Measurements from ENCODE around the gene ST8SIA2.

The ST8SIA2 gene

DNA sequence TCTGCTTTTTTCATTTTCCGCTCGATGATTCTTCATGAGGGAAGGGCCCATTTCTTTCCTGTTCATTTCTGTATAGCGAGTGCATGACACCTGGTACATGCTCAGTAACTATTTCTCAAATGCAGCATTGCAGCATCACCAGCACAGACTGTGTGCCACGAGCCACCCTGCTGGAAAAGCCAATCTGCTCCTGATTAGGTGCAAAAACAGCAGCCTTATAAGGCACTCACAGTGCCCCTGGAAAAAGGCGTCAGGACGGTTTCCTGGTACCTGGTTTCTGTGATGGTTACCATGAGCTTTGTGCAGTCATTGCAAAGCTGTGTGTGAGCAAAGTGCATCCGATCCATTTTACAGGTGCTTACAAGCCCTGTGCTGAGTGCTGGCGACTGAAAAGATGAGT lies 15.8 kb downstream of the ST8SIA2 start:
- Histone ChIP-seq H3K4me1 (peaks cover 35% of the 10 kb centered on the region), H3K27me3 (no peaks in the 10 kb centered on the region), H3K4me3 (ENCODE audit: low read depth, low read length) (peak overlapping the region; percentile 23), H3K36me3 (peaks cover 3% of the 10 kb centered on the region), H3K9me3 (no peaks in the 10 kb centered on the region)
- TF ChIP-seq CTCF (IDR thresholded peaks at IDR 0.05; ENCODE audit: low read depth, low read length) = no peak
- DNase-seq = no peak

DNA sequence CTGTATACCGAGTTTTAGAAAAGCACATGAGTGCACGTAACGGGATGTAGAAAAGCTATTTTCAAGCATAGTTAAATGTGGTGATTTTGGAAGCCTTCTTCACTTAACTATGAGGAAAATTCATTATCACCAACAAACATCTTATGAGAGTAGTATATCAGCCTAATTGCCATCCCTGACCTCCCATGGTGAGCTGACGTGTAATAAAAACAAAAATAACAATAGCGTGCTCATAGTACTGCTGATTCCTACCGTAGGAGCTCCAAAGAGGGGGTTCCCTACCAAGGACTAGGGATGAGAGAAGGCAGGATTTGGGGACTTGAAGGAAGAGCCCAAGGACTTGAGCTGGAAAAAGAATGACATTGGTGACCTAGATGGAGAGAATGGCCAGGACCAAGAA lies 16.9 kb downstream of the ST8SIA2 start:
- peaks cover 6% of the 10 kb centered on the region for H3K36me3 ChIP-seq
- peaks cover 35% of the 10 kb centered on the region for H3K4me1 ChIP-seq
- H3K9me3 ChIP-seq = no peaks in the 10 kb centered on the region
- H3K4me3 ChIP-seq (ENCODE audit: low read depth, low read length) = no peak overlapping the region
- DNase-seq = no peak
- no peak for TF ChIP-seq CTCF (IDR thresholded peaks at IDR 0.05; ENCODE audit: low read depth, low read length)
- H3K27me3 ChIP-seq = no peaks in the 10 kb centered on the region

DNA sequence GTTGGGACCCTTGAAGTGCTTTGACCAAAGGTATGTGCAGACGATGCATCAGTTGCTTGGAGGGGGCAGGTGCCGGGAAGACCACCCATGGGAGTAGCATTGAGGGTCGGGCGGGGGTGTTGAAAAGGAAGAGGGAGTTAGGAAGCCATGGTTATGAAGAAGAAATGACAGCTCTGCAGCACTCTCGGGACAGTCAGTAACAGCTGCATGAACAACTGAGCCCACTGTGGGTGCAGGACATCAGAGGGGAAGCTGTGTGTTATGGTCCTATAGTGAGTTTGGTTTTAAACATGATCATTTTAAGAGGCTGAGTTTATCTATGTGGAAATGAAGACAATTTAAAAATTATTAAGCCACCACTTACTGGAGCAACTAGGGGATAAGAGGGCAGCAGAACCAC lies 17.6 kb downstream of the ST8SIA2 start:
- H3K36me3 ChIP-seq = peaks cover 6% of the 10 kb centered on the region
- H3K27me3 ChIP-seq = no peaks in the 10 kb centered on the region
- no peak for TF ChIP-seq CTCF (IDR thresholded peaks at IDR 0.05; ENCODE audit: low read depth, low read length)
- no peak for DNase-seq
- no peaks in the 10 kb centered on the region for H3K9me3 ChIP-seq
- peaks cover 35% of the 10 kb centered on the region for H3K4me1 ChIP-seq
- H3K4me3 ChIP-seq (ENCODE audit: low read depth, low read length) = no peak overlapping the region

DNA sequence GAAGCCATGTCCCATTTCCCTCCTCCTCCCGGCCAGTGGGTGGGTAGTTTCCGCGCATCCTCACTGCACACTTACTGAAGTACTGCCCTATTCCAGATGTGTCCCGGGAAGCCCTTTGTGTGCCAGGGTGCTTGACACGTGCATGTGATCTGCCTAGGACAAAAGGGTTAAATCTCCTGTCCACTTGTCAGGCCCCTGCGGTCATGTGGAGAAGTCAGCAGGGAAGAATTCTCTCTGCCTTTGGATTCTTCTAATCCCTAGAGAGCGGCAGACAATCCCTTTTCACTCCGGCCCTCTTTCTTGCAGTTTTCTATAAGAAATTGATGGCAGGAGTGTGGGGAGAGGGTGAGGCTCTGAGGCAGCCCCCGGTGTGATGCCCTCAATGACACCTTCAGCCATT lies 19.8 kb downstream of the ST8SIA2 start:
- Histone ChIP-seq H3K4me3 (ENCODE audit: low read depth, low read length) (no peak overlapping the region), H3K9me3 (no peaks in the 10 kb centered on the region), H3K36me3 (peaks cover 6% of the 10 kb centered on the region), H3K4me1 (peaks cover 21% of the 10 kb centered on the region), H3K27me3 (no peaks in the 10 kb centered on the region)
- no peak for DNase-seq
- TF ChIP-seq CTCF (IDR thresholded peaks at IDR 0.05; ENCODE audit: low read depth, low read length) = no peak

DNA sequence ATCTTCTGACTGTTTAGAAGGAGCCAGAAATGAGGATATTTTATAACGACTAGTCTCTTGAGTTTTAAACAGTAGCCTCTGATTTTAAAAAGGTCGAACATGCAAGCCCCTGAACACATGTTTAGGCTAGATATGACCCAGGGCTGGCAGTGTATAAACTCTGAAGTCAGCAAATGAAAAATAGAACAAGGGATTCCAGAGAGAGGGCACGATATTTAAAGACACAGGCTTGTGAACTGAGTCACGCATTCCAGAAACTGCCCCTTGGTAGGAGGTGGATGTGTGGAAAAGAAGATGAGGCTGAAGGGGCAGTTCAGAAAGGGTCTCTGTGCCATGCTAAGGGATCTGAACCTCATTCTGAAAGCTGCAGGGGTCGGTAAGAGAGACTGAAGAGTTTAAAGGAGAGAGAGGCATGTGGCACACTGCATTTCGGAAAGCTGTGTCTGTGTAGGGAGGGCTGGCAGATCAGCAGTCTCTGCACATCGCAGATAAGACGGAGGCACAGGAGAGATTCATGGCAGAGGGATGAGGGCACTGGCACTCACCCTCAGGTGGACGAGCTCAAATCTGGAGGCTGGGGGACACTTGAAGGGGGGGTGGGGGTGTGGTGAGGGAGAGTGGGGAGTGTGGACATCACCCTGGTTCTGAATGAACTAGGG lies 22.1 kb downstream of the ST8SIA2 start:
- no peaks in the 10 kb centered on the region for H3K27me3 ChIP-seq

More for the DNA sequence above, 22.1 kb downstream of the ST8SIA2 start:
- H3K9me3 ChIP-seq = no peaks in the 10 kb centered on the region
- DNase-seq = no peak
- H3K4me1 ChIP-seq = peaks cover 2% of the 10 kb centered on the region; the same call in 1 of the 2 replicates
- no peak overlapping the region for H3K4me3 ChIP-seq (ENCODE audit: low read depth, low read length)
- peaks cover 8% of the 10 kb centered on the region for H3K36me3 ChIP-seq
- no peak for TF ChIP-seq CTCF (IDR thresholded peaks at IDR 0.05; ENCODE audit: low read depth, low read length)

Data from BE2C (cell line).